Pericardium fibroblast (primary cell): ENCODE results near the gene TGM4. TPM values are rescaled to one million over a fixed set of nuclear protein-coding genes. Genes with fewer than 3 reads are reported as not detected.

Experiments
- total RNA-seq: library from RNA; depleted of rRNA; stranded (reverse); fragments of >200 nt; gene quantifications from 2 replicates; pipeline ENCODE4 v1.2.3, GENCODE V29; 2015

The TGM4 gene
- 0.17 TPM in 1 of 2 replicates, not detected in the other for total RNA-seq

DNA sequence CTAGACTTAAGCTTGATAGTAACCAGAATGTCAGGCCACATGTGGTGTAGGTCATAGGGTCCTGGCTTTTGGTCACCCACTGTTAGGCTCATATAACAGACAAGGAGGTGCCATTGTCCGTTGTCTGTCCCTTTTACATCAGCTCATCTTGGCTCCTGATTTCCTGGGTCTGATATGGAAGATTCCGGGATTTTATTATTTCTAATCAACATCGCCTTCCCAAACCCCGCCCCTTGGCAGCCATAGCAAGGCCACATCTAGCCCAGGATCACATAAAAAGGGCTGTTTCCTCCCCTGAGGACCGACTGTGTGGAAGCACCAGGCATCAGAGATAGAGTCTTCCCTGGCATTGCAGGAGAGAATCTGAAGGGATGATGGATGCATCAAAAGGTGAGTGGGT is at the start of gene TGM4:
Gene TGM4 (plus strand): TSS at position 301 of the 400 bp plus-strand sequence. CDS start 71 bp downstream, at position 372.

DNA sequence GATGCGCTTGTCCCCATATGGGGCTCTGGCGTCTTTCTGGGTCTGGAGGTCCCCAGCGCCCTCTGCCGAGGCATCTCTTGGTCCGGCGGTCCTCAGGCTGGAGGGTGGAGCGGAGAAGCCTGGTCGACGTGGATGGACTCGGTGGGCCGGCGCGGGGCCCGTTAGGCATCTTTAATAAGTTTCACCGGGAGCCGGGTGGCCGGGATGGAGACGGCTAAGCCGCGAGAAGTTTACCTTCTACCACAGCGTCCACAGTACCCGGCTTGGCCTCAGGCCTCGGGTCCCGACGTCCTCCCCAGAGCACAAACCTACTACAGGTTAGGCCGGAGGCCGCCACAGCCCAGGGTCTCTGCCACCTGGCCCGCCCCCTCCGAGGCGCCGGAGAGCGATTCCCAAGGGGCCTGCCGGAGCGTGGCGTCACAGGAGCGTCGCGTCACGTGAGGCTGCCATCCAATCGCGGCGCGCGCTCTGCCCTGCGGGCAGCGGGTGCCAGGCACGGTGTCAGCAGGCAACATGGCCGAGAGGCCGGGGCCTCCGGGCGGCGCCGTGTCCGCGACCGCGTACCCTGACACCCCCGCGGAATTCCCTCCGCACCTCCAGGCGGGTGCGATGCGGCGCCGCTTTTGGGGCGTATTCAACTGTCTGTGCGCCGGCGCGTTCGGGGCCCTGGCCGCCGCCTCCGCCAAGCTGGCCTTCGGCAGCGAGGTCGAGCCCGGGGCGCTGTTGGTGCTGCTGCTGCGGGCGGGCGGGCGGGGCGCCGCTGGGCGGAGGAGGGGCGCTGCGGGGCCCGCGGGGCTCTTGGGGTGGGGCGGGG is 12.8 kb upstream of the TGM4 start, which contains the start of gene TMEM42:
Gene TMEM42 (plus strand): TSS at position 501 of the 814 bp plus-strand sequence. CDS start 13 bp downstream, at position 514.

Other genes starting within 250 kb of the TGM4 start
- gene ZNF197, start 249.6 kb upstream of the TGM4 start, total RNA-seq: 11.5 and 12.7 TPM in 2 replicates
- 2.4 and 15.1 TPM in 2 replicates for gene ZNF35, start 225.9 kb upstream of the TGM4 start, total RNA-seq
- 4.1 and 4.6 TPM in 2 replicates for gene ZNF502, start 161.9 kb upstream of the TGM4 start, total RNA-seq
- gene ZNF501, start 145.0 kb upstream of the TGM4 start, total RNA-seq: 3.7 and 8.9 TPM in 2 replicates
- gene KIAA1143, start 113.0 kb upstream of the TGM4 start, total RNA-seq: 13.2 and 17.2 TPM in 2 replicates
- gene KIF15, start 112.8 kb upstream of the TGM4 start, total RNA-seq: 0.94 and 2.0 TPM in 2 replicates
- 33.5 and 57.5 TPM in 2 replicates for gene TMEM42, start 12.7 kb upstream of the TGM4 start, total RNA-seq
- gene ZDHHC3, start 101.6 kb downstream of the TGM4 start, total RNA-seq: 59.1 and 65.3 TPM in 2 replicates
- gene EXOSC7, start 101.6 kb downstream of the TGM4 start, total RNA-seq: 39.4 and 47.5 TPM in 2 replicates
- 103 and 119 TPM in 2 replicates for gene CLEC3B, start 151.7 kb downstream of the TGM4 start, total RNA-seq